PC-3 (cell line): ENCODE measurements around the gene NOX4. TPM values are rescaled to one million over a fixed set of nuclear protein-coding genes. Genes with fewer than 3 reads are reported as not detected.
"Not testable (repeated sequence)": the region's sequence is repeated elsewhere in the genome, so short reads cannot be mapped to it uniquely, and the experiment has no call there.

Experiments used
- ATAC-seq: fragments of 200-7000 bp; cut with Tn5 transposase; 2 replicates; pipeline ENCODE4 v1.9.1; 2020; ENCODE audit warnings: mild to moderate bottlenecking, moderate library complexity
- BruUV-seq: library from RNA; stranded (reverse); fragments of 400-500 nt; replicated peaks from 2 replicates; lab custom pipeline; 2021; lab: Mats Ljungman, UMichigan
- CTCF ChIA-PET: fragments of 300-600 bp; sonication (Branson Sonifier 250); formaldehyde crosslinking; loops from one replicate; lab custom pipeline; 2022; ENCODE audit warnings: antibody characterized with exemption; lab: Charles Lee
- POLR2A ChIA-PET: fragments of 300-600 bp; sonication (Branson Sonifier 250); formaldehyde crosslinking; loops from one replicate; lab custom pipeline; 2022; ENCODE audit warnings: antibody characterized with exemption; ENCODE audit not compliant: unreplicated experiment; lab: Charles Lee
- DNase-seq: peaks from one replicate; pipeline ENCODE4 v3.0.0-alpha.2; 2015
- H2AFZ ChIP-seq: fragments of 300-600 bp; sonication (generic); 2 replicates; pipeline ENCODE4 v1.6.0; 2016; ENCODE audit warnings: antibody characterized with exemption, low read length
- H3F3A ChIP-seq: fragments of 300-600 bp; sonication (generic); one replicate; pipeline ENCODE4 v1.6.0; 2017; ENCODE audit warnings: antibody characterized with exemption, low read length, control low read depth, mild to moderate bottlenecking; ENCODE audit not compliant: unreplicated experiment
- H3K27ac ChIP-seq: fragments of 300-600 bp; sonication (generic); 2 replicates; pipeline ENCODE4 v1.5.1; 2016; ENCODE audit warnings: mild to moderate bottlenecking, low read length
- H3K27me3 ChIP-seq: fragments of 300-600 bp; sonication (generic); 2 replicates; pipeline ENCODE4 v1.6.1; 2016; ENCODE audit warnings: low read length, mixed read lengths
- H3K36me3 ChIP-seq: fragments of 300-600 bp; sonication (generic); 2 replicates; pipeline ENCODE4 v1.6.1; 2016; ENCODE audit warnings: low read depth, mixed run types, low read length, mixed read lengths
- H3K4me1 ChIP-seq: fragments of 300-600 bp; sonication (generic); 2 replicates; pipeline ENCODE4 v1.5.1; 2016; ENCODE audit warnings: low read length; ENCODE audit not compliant: insufficient read depth
- H3K4me2 ChIP-seq: fragments of 300-600 bp; sonication (generic); 2 replicates; pipeline ENCODE4 v1.6.0; 2016; ENCODE audit warnings: low read length
- H3K4me3 ChIP-seq: fragments of 300-600 bp; sonication (generic); 2 replicates; pipeline ENCODE4 v1.5.1; 2016; ENCODE audit warnings: mild to moderate bottlenecking, low read length, mixed read lengths
- H3K79me2 ChIP-seq: fragments of 300-600 bp; sonication (generic); 2 replicates; pipeline ENCODE4 v1.6.1; 2017; ENCODE audit warnings: low read length, mixed read lengths
- H3K9ac ChIP-seq: fragments of 300-600 bp; sonication (generic); 2 replicates; pipeline ENCODE4 v1.6.0; 2016; ENCODE audit warnings: mild to moderate bottlenecking, low read length
- H3K9me2 ChIP-seq: fragments of 300-600 bp; sonication (generic); replicated peaks from 2 replicates; pipeline ENCODE4 v1.6.1; 2016; ENCODE audit warnings: mixed run types, low read length, mixed read lengths
- H3K9me3 ChIP-seq: fragments of 300-600 bp; sonication (generic); 2 replicates; pipeline ENCODE4 v1.6.1; 2016; ENCODE audit warnings: low read length, mixed read lengths
- H4K20me1 ChIP-seq: fragments of 300-600 bp; sonication (generic); 2 replicates; pipeline ENCODE4 v1.6.1; 2016; ENCODE audit warnings: low read length, mixed read lengths
- EZH2 ChIP-seq: fragments of 300-600 bp; sonication (generic); IDR thresholded peaks from one replicate; pipeline ENCODE4 v1.6.1; 2017; ENCODE audit warnings: antibody characterized with exemption, mild to moderate bottlenecking, low read length; ENCODE audit not compliant: unreplicated experiment
- EZH2phosphoT487 ChIP-seq: fragments of 300-600 bp; sonication (generic); IDR thresholded peaks from 2 replicates; pipeline ENCODE4 v1.6.1; 2018; ENCODE audit warnings: mild to moderate bottlenecking, antibody characterized with exemption, low read length, borderline replicate concordance
- intact Hi-C: fragments of 100-400 bp; cut with micrococcal nuclease; formaldehyde crosslinking; loops from 2 replicates; pipeline ENCODE4 v1.9.0; 2023
- total RNA-seq: library from RNA; depleted of rRNA; stranded (reverse); fragments of >200 nt; gene quantifications from 2 replicates; pipeline ENCODE4 v1.2.3, GENCODE V29; 2014
- TF ChIP-seq, protein P1 (sequence below): fragments of 300-600 bp; sonication (generic); conservative IDR thresholded peaks from 2 replicates; pipeline ENCODE4 v1.5.1; 2017; ENCODE audit warnings: antibody characterized with exemption, low read depth, mild to moderate bottlenecking, low read length

NOX4 gene
- total RNA-seq, 1 experiment from 2014 or later: not detected

GRCh38 chr11:89361734-89362133 lies 129.4 kb downstream of the NOX4 start:
- TF ChIP-seq, protein P1, sequence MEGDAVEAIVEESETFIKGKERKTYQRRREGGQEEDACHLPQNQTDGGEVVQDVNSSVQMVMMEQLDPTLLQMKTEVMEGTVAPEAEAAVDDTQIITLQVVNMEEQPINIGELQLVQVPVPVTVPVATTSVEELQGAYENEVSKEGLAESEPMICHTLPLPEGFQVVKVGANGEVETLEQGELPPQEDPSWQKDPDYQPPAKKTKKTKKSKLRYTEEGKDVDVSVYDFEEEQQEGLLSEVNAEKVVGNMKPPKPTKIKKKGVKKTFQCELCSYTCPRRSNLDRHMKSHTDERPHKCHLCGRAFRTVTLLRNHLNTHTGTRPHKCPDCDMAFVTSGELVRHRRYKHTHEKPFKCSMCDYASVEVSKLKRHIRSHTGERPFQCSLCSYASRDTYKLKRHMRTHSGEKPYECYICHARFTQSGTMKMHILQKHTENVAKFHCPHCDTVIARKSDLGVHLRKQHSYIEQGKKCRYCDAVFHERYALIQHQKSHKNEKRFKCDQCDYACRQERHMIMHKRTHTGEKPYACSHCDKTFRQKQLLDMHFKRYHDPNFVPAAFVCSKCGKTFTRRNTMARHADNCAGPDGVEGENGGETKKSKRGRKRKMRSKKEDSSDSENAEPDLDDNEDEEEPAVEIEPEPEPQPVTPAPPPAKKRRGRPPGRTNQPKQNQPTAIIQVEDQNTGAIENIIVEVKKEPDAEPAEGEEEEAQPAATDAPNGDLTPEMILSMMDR: no peak
- TF ChIP-seq EZH2 (no peak), EZH2phosphoT487 (no peak)
- intact Hi-C loops: no loop called here

DNA sequence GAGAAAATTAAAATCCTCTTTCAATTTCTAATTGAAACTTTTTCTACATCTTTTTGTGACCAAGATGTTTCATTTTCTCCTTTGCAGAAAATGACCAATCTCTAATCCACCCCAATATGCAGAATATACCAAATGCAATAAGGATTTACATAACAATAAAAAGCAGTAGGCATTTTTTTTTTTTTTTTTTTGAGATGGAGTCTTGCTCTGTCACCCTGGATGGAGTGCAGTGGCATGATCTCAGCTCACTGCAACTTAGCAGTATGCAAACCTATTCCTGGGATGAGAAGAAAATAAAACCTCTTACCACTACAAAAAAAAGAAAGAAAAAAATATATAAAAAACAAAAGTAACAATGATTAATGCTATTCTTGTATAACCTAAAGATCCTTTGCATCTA lies 132.0 kb downstream of the NOX4 start:
- H3K27ac ChIP-seq, H3K79me2 ChIP-seq, H3K9me2 ChIP-seq, H3K4me2 ChIP-seq, CTCF ChIA-PET, ATAC-seq, POLR2A ChIA-PET, intact Hi-C loops, H3K9me3 ChIP-seq, H3K4me3 ChIP-seq, H3K36me3 ChIP-seq, BruUV-seq, H3F3A ChIP-seq, H3K9ac ChIP-seq, H2AFZ ChIP-seq, H4K20me1 ChIP-seq, H3K4me1 ChIP-seq, DNase-seq: not testable (repeated sequence)
- peaks cover 16% of the 10 kb centered on the region; the same call in 1 of the 2 replicates for H3K27me3 ChIP-seq

More at GRCh38 chr11:89361734-89362133, 129.4 kb downstream of the NOX4 start:
- no peaks in the 10 kb centered on the region for H3K79me2 ChIP-seq
- no peaks in the 10 kb centered on the region for H4K20me1 ChIP-seq
- no peaks in the 10 kb centered on the region for H3F3A ChIP-seq
- ChIA-PET POLR2A (no interaction called here), CTCF (no interaction called here)
- H3K9me2 ChIP-seq: no peaks in the 10 kb centered on the region
- H2AFZ ChIP-seq: no peak overlapping the region
- no peaks in the 10 kb centered on the region for H3K4me1 ChIP-seq
- H3K4me3 ChIP-seq: no peak overlapping the region
- no peaks in the 10 kb centered on the region for H3K36me3 ChIP-seq
- no TSS peak for BruUV-seq
- H3K27me3 ChIP-seq: peaks cover 12% of the 10 kb centered on the region; the same call in 1 of the 2 replicates
- no peak for ATAC-seq
- H3K9ac ChIP-seq: no peak overlapping the region
- H3K27ac ChIP-seq: no peak overlapping the region
- no peaks in the 10 kb centered on the region for H3K9me3 ChIP-seq
- no peak for DNase-seq
- H3K4me2 ChIP-seq: no peak overlapping the region

GRCh38 chr11:89358761-89359160 lies 132.4 kb downstream of the NOX4 start:
- Histone ChIP-seq H3K9me3 (no peaks in the 10 kb centered on the region), H4K20me1 (no peaks in the 10 kb centered on the region), H3K36me3 (no peaks in the 10 kb centered on the region), H3K27ac (no peak overlapping the region), H2AFZ (no peak overlapping the region), H3K9ac (no peak overlapping the region), H3K27me3 (peaks cover 16% of the 10 kb centered on the region; the same call in 1 of the 2 replicates), H3K9me2 (no peaks in the 10 kb centered on the region), H3K4me2 (no peak overlapping the region), H3F3A (no peaks in the 10 kb centered on the region), H3K79me2 (no peaks in the 10 kb centered on the region), H3K4me3 (no peak overlapping the region), H3K4me1 (no peaks in the 10 kb centered on the region)
- POLR2A ChIA-PET: no interaction called here
- CTCF ChIA-PET: no interaction called here
- TF ChIP-seq EZH2phosphoT487: no peak
- TF ChIP-seq, protein P1: no peak
- no peak for TF ChIP-seq EZH2
- no peak for ATAC-seq
- no peak for DNase-seq
- BruUV-seq: no TSS peak
- intact Hi-C loops: no loop called here
